DOHH2 (cell line): Measurements from ENCODE around the gene CACNG5.

ENCODE experiments used
- H3F3A ChIP-seq: fragments of 200-600 bp; sonication (generic), shearing (Covaris generic); 2 replicates; pipeline ENCODE4 v1.6.0; 2016; ENCODE audit warnings: antibody characterized with exemption, mild to moderate bottlenecking; ENCODE audit not compliant: control insufficient read depth, insufficient read depth
- H3K27ac ChIP-seq: fragments of 200-600 bp; sonication (generic); 2 replicates; pipeline ENCODE4 v1.5.1; 2014; ENCODE audit warnings: low read depth, mild to moderate bottlenecking, low read length, moderate library complexity
- H3K27me3 ChIP-seq: fragments of 200-600 bp; sonication (generic); 2 replicates; pipeline ENCODE4 v1.6.1; 2014; ENCODE audit warnings: mild to moderate bottlenecking, low read length, mixed read lengths; ENCODE audit not compliant: control insufficient read depth
- H3K36me3 ChIP-seq: fragments of 200-600 bp; sonication (generic); 2 replicates; pipeline ENCODE4 v1.6.1; 2014; ENCODE audit warnings: mild to moderate bottlenecking, low read length, moderate library complexity, mixed read lengths; ENCODE audit not compliant: control insufficient read depth
- H3K4me1 ChIP-seq: fragments of 200-600 bp; sonication (generic); 2 replicates; pipeline ENCODE4 v1.6.1; 2014; ENCODE audit warnings: mild to moderate bottlenecking, low read length, mixed read lengths; ENCODE audit not compliant: control insufficient read depth
- H3K4me2 ChIP-seq: fragments of 200-600 bp; sonication (generic); 2 replicates; pipeline ENCODE4 v1.6.0; 2014; ENCODE audit warnings: mild to moderate bottlenecking, low read length, moderate library complexity
- H3K4me3 ChIP-seq: fragments of 200-600 bp; sonication (generic); 2 replicates; pipeline ENCODE4 v1.5.1; 2014; ENCODE audit warnings: mild to moderate bottlenecking, low read length, mixed read lengths
- H3K79me2 ChIP-seq: fragments of 200-600 bp; sonication (generic); 2 replicates; pipeline ENCODE4 v1.6.1; 2014; ENCODE audit warnings: mild to moderate bottlenecking, low read length, mixed read lengths; ENCODE audit not compliant: control insufficient read depth
- H3K9me2 ChIP-seq: fragments of 200-600 bp; sonication (generic); replicated peaks from 2 replicates; pipeline ENCODE4 v1.6.1; 2014; ENCODE audit warnings: mild to moderate bottlenecking, low read length, mixed read lengths; ENCODE audit not compliant: control insufficient read depth
- H3K9me3 ChIP-seq: fragments of 200-600 bp; sonication (generic); 2 replicates; pipeline ENCODE4 v1.6.1; 2014; ENCODE audit warnings: antibody characterized with exemption, low read length, mixed read lengths; ENCODE audit not compliant: control insufficient read depth, insufficient read depth
- H4K20me1 ChIP-seq: fragments of 200-600 bp; sonication (generic); 2 replicates; pipeline ENCODE4 v1.6.0; 2014; ENCODE audit warnings: low read depth, mild to moderate bottlenecking, antibody characterized with exemption, low read length, moderate library complexity; ENCODE audit not compliant: control insufficient read depth, insufficient read depth
- EZH2phosphoT487 ChIP-seq: fragments of 200-600 bp; sonication (generic); IDR thresholded peaks from 2 replicates; pipeline ENCODE4 v1.6.1; 2017; ENCODE audit warnings: borderline replicate concordance, mild to moderate bottlenecking, antibody characterized with exemption, low read length, moderate library complexity, mixed read lengths
- TF ChIP-seq, protein P1 (sequence below): fragments of 200-600 bp; sonication (generic); IDR thresholded peaks from one replicate; pipeline ENCODE4 v1.5.1; 2014; ENCODE audit warnings: antibody characterized with exemption, mild to moderate bottlenecking, low read depth, low read length; ENCODE audit not compliant: poor library complexity, severe bottlenecking

Gene CACNG5

GRCh38 chr17:66807182-66807581, 27.7 kb upstream of the CACNG5 start:
- Histone ChIP-seq H3K9me3 (no peaks in the 10 kb centered on the region), H3K4me3 (no peak overlapping the region), H3K4me2 (no peak overlapping the region), H3K27me3 (no peaks in the 10 kb centered on the region), H3K4me1 (peaks cover 18% of the 10 kb centered on the region), H3K79me2 (no peaks in the 10 kb centered on the region), H3F3A (no peaks in the 10 kb centered on the region), H3K36me3 (no peaks in the 10 kb centered on the region), H3K27ac (no peak overlapping the region), H4K20me1 (no peaks in the 10 kb centered on the region), H3K9me2 (no peaks in the 10 kb centered on the region)
- TF ChIP-seq, protein P1, sequence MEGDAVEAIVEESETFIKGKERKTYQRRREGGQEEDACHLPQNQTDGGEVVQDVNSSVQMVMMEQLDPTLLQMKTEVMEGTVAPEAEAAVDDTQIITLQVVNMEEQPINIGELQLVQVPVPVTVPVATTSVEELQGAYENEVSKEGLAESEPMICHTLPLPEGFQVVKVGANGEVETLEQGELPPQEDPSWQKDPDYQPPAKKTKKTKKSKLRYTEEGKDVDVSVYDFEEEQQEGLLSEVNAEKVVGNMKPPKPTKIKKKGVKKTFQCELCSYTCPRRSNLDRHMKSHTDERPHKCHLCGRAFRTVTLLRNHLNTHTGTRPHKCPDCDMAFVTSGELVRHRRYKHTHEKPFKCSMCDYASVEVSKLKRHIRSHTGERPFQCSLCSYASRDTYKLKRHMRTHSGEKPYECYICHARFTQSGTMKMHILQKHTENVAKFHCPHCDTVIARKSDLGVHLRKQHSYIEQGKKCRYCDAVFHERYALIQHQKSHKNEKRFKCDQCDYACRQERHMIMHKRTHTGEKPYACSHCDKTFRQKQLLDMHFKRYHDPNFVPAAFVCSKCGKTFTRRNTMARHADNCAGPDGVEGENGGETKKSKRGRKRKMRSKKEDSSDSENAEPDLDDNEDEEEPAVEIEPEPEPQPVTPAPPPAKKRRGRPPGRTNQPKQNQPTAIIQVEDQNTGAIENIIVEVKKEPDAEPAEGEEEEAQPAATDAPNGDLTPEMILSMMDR: no peak
- TF ChIP-seq EZH2phosphoT487: no peak

GRCh38 chr17:66809408-66809807, 25.5 kb upstream of the CACNG5 start:
- Histone ChIP-seq H3K79me2 (no peaks in the 10 kb centered on the region), H4K20me1 (no peaks in the 10 kb centered on the region), H3K36me3 (no peaks in the 10 kb centered on the region), H3K4me1 (peaks cover 18% of the 10 kb centered on the region), H3F3A (no peaks in the 10 kb centered on the region), H3K9me3 (no peaks in the 10 kb centered on the region), H3K4me2 (no peak overlapping the region), H3K27me3 (no peaks in the 10 kb centered on the region), H3K27ac (no peak overlapping the region), H3K4me3 (no peak overlapping the region), H3K9me2 (no peaks in the 10 kb centered on the region)
- TF ChIP-seq, protein P1: no peak
- TF ChIP-seq EZH2phosphoT487: no peak

GRCh38 chr17:66810951-66811682, 23.8 kb upstream of the CACNG5 start:
- H3K27ac ChIP-seq: no peak overlapping the region
- no peak overlapping the region for H3K4me2 ChIP-seq
- peaks cover 14% of the 10 kb centered on the region for H3K4me1 ChIP-seq
- no peaks in the 10 kb centered on the region for H4K20me1 ChIP-seq
- no peaks in the 10 kb centered on the region for H3F3A ChIP-seq
- H3K9me3 ChIP-seq: no peaks in the 10 kb centered on the region
- no peaks in the 10 kb centered on the region for H3K27me3 ChIP-seq
- TF ChIP-seq EZH2phosphoT487: no peak
- TF ChIP-seq, protein P1: no peak
- H3K79me2 ChIP-seq: no peaks in the 10 kb centered on the region
- no peaks in the 10 kb centered on the region for H3K36me3 ChIP-seq
- H3K9me2 ChIP-seq: no peaks in the 10 kb centered on the region
- H3K4me3 ChIP-seq: no peak overlapping the region
